ENCODE data around the gene AOX1.
"Not testable (repeated sequence)": the region's sequence is repeated elsewhere in the genome, so short reads cannot be mapped to it uniquely, and the experiment has no call there.

- not testable (repeated sequence) for TF ChIP-seq ZNF138 (tag by site-specific recombination; IDR thresholded peaks at IDR 0.05; ENCODE audit: borderline replicate concordance); ZBTB10 (tag by site-specific recombination; IDR thresholded peaks at IDR 0.05); ZNF677 (tag by site-specific recombination; IDR thresholded peaks at IDR 0.05); SP2 (tag by site-specific recombination; IDR thresholded peaks at IDR 0.05); ZXDB (tag by site-specific recombination; IDR thresholded peaks at IDR 0.05); ZNF311 (tag by site-specific recombination; IDR thresholded peaks at IDR 0.05; ENCODE audit: borderline replicate concordance)
These were observed 96.6 kb downstream of the AOX1 start for GRCh38 chr2:200682407-200682806.
